Activated CD4-positive, alpha-beta T cell treated with anti-CD3 and anti-CD28 coated beads for 4 hours (primary cell): ENCODE measurements around the gene DPP6.

Experiments used
- DNase-seq, 2 donors: peaks; one replicate each; pipeline ENCODE4 v3.0.0-alpha.2; 2020

DPP6 gene

DNA sequence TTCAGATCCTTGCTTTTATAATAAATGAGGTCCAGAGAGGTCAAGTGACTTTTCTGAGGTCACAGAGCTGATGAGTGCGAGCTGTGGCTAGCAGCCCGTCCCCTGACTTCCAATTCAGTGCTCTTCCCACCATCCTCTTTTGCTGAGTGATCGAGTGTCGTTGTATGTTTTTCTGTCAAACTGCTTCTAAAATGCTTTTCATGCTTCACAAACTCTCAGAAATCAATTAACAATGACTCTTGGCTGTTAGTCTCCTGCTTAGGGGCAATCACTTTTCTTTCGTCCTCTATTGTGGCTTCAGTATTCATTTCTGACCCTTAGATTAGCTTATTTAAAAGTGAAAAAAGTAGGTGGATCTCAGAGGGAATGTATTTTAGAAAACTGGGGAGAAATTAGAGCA lies 423.7 kb downstream of the DPP6 start:
- DNase-seq = no peak

DNA sequence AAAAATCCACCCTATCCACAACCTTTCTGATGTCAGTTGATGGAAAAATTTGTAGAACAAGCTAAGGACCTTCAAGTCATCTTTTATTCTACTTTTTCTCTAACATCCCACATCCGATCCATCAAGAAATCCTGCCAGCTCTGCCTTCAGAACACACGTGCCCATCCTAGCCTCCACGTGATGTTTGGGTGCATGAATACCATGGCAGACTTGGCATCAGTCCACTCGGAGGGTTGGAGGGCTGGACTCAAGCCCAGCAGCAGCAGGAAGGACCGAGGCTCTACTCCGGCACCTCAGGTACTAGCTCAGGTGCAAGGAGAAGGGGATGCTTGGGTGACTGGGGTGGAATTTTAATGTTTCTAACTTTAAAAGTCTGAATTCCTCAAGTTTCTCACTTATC lies 428.6 kb downstream of the DPP6 start:
- DNase-seq = no peak

GRCh38 chr7:154482863-154483262 lies 430.7 kb downstream of the DPP6 start:
- DNase-seq = no peak

GRCh38 chr7:154484406-154484805 lies 432.2 kb downstream of the DPP6 start:
- no peak for DNase-seq

GRCh38 chr7:154484943-154485342 lies 432.7 kb downstream of the DPP6 start:
- DNase-seq = no peak

GRCh38 chr7:154489897-154490296 lies 437.7 kb downstream of the DPP6 start:
- DNase-seq = no peak

DNA sequence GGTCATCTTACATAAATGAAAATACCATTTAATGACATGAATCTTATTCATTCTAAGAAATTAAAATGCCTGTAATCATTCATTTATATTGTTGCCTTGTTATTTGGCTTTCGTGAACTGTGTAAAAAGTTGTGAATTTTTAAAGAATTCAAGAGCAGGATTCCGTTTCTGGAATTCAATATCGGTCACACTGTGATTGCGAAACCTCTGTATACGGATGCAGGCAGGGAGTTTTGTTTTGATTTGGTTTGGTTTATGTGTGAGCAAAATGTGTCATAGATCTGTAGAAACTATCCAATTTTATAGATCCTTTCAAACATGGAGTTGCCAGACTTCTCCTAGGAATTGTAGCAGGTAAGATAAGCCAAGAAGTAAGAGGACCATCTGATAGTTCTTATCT lies 441.4 kb downstream of the DPP6 start:
- no peak for DNase-seq

- DNase-seq = no peak
Measured at GRCh38 chr7:154497751-154498150, 445.6 kb downstream of the DPP6 start.

- DNase-seq = no peak
Measured at GRCh38 chr7:154503962-154504550, 451.9 kb downstream of the DPP6 start.

DNA sequence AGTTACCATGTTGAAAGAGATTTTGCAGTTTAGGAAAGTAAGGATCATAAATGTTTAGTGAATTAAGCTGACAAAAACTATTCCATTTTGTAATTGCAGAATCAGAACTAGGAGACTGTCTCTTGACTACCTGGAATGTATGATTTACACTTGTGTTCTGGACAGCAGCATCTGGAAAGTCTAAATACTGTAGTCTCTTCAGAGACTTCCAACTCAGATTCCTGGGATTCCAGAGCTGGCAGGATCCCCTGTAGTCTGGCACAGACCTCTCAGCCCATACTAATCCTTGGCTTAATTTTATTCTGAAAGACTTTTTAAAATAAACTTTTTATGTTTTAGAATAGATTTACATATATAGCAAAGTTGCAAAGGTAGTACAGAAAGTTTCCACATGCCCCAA lies 452.7 kb downstream of the DPP6 start:
- DNase-seq = no peak

- no peak for DNase-seq
Measured at GRCh38 chr7:154505362-154505761, 453.2 kb downstream of the DPP6 start.

DNA sequence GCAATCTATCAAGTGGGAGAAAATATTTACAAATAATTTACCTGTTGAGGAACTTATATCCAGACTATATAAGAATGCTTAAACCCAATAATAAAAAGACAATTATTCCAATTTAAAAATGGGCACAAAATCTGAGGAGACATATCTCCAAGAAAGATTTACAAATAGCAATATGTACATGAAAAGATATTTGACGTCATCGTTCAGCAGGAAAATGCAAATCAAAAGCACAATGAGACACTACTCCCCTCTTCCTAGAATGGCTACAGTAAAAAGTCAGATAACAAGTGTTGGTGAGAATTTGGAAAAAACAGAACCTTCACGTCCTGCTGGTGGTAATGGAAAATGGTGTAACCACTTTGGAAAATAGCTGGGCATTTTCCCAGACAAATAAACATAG lies 457.0 kb downstream of the DPP6 start:
- no peak for DNase-seq

- DNase-seq = no peak
Measured at GRCh38 chr7:154512121-154512833, 460.1 kb downstream of the DPP6 start.

DNA sequence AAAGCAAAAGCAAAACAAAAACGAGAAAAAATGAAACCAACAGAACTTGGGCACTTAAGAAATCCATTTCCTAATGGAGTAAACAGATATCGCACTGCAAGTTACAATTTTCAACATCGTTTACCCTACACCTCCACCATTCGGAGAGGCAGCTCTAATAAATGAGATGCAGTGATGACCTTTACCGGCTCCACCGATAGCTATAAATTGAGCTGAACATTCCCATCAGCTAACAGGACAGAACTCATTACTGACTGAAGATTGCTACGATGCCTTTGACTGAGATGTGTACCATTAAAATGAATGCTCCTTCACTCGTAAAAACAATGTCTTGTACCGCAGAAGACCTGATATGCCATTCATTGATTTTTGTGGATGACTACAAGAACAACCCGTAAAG lies 465.6 kb downstream of the DPP6 start:
- no peak for DNase-seq

- DNase-seq = no peak
Measured at GRCh38 chr7:154519229-154519628, 467.0 kb downstream of the DPP6 start.

DNA sequence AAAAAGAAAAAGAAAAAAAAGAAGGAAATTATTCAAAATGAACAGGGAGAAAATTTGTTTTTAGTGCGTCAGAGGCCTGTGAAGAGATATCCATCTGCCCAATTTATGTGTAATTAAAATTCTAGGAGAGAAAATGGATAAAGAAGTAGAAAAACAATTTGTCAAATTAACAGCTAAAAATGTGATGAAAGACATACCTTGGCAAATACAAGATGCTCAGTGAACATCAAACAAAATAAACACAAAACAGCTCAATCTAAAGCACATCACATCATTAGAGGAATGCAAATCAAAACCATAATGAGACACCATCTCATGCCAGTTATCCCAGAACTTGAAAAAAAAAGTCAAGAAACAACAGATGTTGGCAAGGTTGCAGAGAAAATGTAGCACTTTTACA lies 477.9 kb downstream of the DPP6 start:
- DNase-seq = no peak

DNA sequence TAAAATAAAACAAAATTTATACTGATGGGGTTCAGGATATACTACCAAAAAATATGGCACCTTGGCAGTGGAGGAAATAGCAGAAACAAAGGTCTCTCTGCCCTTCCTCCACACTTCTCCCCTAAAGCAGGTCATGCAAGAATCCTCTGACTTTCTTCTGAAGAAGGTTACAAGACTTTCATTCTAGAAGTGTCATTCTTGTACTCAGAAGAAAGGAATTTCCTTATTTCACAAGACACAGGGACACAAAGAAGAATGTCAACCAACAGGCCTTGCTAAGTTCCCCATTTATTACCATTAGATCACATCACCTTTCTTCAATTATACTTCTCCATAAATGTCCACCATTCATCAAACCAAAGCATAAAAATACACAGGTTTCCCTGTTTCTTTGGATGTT lies 480.6 kb downstream of the DPP6 start:
- DNase-seq = no peak

- no peak for DNase-seq
Measured at GRCh38 chr7:154540596-154540995, 488.4 kb downstream of the DPP6 start.

DNA sequence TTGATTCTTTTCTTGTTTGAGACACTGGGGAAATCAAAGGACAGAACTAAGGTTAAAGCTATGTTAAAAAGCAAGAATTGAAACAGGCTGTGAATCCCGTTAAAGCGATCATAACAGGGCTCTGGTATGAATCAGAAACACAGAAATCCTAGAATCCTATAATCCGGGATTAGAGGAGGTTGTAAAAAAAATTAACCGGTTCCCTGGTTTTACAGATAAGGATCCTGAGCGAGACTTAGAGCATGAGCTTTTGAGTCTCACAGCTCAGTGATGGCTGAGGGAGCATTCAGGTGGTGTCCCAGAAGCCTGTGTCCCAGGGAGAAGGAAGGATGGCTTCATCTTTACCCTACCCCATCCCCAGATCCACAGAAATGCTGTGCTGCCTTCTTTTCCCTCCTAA lies 489.4 kb downstream of the DPP6 start:
- no peak for DNase-seq

DNA sequence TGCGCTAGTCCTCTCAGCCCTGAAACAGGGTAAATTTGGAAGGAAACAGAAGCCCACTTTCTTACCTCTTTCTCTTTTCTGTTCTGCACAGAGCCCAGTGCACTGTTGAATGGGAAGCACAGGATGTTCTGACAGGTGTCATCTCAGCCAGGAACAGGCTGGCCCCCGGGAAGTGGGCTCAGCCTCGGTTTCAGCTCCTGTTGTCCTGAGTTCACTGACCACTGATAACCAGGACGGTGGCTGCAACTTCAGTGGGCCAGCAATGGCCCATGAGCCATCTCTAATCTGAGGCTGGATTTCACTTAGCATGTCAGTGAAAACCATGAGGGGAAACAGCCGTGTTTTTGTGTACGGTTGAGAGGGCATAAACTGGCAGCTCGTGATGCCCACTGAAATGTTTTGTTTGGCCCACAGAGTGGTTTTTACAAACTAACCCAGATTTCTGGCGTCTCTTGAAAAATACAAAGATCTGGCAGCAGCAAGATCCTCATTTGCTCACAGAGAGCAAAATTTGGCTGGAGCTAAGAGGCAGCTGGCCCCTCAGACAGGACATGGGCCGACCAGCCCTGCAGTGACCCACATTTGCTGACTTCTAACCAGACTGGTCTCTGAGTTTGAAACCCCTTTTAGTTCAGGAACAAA lies 494.9 kb downstream of the DPP6 start:
- DNase-seq = no peak

DNA sequence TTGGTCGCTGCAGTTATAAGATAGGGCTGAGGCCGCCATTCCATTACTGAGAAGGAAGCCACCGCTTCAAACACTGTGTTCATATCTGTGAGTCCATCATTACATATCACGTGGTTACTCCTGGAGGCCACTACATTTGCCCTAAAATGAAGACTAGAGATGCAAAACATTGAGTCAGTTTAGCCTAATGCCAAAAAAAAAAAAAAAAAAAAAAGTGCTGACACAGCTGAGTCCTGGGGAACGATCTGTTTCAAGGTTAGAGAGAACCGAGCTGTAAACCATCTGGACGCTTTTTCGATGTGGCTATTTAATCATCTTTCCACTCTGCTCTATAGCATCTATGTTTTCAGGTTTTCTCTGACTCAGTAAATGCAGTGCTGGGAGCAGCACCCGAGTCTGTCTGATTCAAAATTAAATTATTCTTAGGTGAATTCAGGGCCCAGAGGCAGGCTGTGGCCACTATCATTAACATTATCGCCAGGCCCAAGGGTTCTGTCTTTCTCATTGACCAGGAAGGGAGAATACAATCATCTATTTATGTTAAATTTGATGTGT lies 501.6 kb downstream of the DPP6 start:
- no peak for DNase-seq

GRCh38 chr7:154559454-154559853 lies 507.3 kb downstream of the DPP6 start:
- DNase-seq = no peak

GRCh38 chr7:154564676-154565075 lies 512.5 kb downstream of the DPP6 start:
- DNase-seq = no peak

DNA sequence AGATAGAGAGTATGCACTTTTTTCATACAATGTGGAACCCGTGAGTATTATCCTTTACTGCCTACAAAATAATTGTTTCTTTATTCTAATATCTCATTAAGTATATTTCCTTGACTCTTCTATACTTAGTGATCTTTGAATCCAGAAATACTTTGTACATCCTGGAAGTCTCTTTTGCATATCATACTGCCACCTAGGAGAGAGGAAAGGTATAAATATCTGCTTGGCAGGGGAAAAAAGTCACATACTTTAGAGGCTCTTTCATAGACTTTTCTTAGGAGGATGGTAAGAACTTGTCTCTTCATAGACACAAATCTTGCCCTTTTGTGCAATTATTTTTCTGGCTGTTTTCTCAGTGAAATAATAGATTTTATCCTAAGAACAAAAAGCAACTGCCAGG lies 514.7 kb downstream of the DPP6 start:
- DNase-seq = no peak
